Fibroblast of skin of left quadriceps (primary cell): ENCODE data around the gene LMTK2.

Experiments used
- DNase-seq, 2 experiments: peaks; one replicate each; pipeline ENCODE4 v3.0.0-alpha.2; 2013; ENCODE audit warnings: low read depth in 2 of 2

LMTK2 gene

DNA sequence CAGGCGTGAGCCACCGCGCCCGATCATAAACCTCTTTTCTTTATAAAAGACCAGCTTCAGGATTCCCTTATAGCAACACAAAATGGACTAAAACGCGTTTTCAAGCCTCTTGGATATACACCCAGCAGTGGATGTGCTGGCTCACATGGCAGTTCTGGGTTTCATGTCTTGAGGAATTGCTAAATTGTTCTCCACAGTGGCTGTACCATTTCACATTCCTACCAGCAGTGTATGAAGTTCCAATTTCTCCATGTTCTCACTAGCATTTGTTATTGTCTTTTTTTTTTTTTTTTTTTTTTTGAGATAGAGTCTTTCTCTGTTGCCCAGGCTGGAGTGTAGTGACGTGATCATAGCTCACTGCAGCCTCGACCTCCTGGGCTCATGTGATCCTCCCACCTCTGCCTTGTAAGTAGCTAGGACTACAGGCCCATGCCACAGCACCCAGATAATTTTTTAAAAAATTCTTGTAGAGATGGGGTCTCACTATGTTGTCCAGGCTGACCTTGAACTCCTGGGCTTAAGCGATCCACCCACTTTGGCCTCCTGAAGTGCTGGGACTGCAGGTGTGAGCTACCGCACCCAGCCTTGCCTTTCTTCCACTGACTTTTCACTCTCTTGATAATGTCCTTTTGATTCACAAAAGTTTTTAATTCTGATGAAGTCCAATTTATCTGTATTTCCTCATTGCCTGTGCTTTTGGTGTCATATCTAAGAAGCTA, 127.9 kb downstream of the LMTK2 start:
- DNase-seq, result no peak

DNA sequence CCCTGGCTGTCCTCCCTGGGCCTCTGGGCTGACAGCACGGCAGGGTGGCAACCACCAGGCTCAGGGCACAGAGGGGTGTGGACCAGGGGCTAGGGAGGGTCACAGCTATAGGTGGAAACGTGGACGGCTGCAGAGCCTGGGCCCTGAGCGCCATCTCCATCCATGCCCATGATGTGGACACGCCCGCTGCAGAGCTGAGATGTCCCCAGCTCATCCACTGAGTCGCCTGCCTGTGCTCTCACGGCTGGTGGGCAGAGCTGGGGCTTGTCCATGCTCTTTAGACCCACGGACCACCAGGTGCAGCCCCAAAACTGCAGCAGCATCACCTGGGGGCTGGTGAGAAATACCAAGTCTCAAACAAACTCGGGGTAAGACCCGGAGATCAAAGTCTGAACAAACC, 129.2 kb downstream of the LMTK2 start:
- DNase-seq, result no peak

DNA sequence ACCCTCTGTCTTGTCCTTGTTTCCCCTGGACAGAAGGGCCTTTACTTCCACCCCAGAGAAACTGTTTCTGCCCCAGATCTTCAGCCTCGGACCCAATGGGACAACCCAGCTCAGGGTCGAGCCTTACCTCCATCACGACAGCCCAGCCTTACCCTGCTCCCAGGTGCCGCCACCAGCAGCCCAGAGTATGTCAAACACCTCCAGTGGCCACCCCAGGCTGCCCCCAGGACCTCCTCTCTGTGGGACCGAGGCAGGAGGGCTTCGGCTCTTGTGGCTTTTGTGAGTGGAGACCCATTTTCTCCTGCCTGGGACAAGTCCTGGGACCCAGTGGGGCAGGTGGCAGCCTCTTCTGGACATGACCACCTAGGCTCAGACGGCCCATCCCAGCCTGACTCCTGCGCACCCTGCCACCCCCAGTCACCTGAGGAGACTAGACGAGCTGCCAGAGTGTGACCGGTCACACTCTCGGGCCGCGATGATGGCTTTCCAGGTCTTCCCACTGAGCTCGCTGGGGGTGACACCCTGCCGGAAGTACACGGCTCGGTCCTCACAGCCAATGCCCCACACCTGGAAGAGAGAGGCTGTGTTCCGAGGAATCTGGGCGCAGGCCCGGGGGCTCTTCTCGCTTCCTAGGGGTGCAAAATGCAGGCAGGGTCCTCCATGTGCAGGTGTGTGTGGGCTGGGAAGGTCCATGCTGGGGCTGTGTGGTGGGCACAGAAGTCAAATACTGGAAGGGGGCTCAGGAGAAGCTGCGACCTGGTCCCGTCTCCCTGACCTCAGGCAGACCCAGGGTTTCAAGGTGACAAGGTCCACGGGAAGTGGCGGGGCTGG, 129.9 kb downstream of the LMTK2 start:
- DNase-seq, result no peak

DNA sequence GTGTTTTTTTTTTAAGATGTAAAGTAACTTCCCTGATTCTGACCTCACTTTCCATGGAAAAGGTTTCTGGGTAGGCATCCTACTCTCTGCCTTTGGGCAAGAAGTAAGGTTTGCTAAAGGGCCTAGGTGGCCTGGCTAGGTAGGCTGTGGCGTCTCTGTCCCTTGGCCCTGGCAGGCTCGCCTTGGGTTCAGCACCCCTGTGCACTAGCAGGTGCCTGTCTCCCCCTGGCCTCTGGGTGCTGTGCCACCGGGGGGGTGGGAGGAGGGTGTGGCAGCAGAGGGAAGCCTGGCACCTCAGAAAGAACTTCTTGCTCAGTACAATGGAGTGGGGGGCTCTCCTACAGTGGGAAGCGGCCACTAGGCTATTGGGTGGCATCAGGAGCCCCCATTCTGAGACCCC, 131.4 kb downstream of the LMTK2 start:
- no peak for DNase-seq

GRCh38 chr7:98238976-98239375, 132.3 kb downstream of the LMTK2 start:
- DNase-seq, result no peak

- DNase-seq, result no peak
These were observed 134.5 kb downstream of the LMTK2 start for GRCh38 chr7:98240961-98241673.

- DNase-seq, result no peak
These were observed 135.1 kb downstream of the LMTK2 start for GRCh38 chr7:98241674-98242241.

DNA sequence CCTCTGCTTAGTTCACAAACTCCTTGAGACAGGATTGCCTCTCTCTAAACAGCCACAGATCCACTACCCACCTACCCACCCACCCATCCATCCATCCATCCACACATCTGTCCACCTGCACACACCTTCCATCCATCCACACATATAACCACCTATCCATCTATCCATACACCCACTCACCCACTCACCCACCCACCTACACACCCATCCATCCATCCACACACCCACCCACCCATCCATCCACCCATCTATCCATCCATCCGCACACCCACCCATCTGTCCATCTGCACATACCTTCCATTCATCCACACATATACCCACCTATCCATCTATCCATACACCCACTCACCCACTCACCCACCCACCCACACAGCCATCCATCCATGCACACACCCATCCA, 135.7 kb downstream of the LMTK2 start:
- no peak for DNase-seq

DNA sequence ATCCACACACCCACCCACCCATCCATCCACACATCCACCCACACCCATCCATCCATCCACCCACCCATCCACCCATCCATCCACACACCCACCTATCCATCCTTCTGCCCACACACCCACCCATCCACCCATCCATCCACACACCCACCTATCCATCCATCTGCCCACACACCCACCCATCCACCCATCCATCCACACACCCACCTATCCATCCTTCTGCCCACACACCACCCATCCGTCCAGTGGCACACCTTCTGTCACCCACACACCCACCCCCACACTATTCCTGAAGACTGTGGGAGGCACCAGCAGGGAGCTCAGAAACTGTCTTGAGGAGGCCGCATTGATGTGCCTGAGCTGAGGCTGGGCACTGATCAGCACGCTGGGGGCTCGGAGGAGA, 136.3 kb downstream of the LMTK2 start:
- DNase-seq, result no peak

DNA sequence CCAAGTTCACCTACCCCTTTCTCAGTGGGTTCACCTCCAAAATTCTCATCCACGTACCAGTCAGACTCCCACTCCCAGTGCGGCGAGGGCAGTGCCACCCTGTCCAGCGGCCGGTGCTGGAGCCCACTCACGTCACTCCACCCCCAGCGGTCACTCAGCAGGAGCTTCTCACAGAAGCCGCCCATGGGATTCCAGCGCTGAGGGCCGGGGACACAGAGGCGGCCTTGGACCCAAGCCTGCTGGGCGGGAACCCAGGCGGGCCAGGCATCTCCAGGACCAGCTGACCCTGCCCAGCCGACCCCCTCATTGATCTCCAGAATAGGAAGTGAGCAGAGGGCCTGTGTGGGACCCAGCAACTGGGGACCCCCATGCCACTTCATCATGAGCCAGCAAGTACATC, 138.2 kb downstream of the LMTK2 start:
- DNase-seq, result no peak

GRCh38 chr7:98248156-98248555, 141.5 kb downstream of the LMTK2 start:
- DNase-seq, result no peak

GRCh38 chr7:98249106-98249505, 142.4 kb downstream of the LMTK2 start:
- no peak for DNase-seq

GRCh38 chr7:98250789-98251188, 144.1 kb downstream of the LMTK2 start:
- no peak for DNase-seq

- no peak for DNase-seq
These were observed 144.6 kb downstream of the LMTK2 start for GRCh38 chr7:98251231-98251600.

DNA sequence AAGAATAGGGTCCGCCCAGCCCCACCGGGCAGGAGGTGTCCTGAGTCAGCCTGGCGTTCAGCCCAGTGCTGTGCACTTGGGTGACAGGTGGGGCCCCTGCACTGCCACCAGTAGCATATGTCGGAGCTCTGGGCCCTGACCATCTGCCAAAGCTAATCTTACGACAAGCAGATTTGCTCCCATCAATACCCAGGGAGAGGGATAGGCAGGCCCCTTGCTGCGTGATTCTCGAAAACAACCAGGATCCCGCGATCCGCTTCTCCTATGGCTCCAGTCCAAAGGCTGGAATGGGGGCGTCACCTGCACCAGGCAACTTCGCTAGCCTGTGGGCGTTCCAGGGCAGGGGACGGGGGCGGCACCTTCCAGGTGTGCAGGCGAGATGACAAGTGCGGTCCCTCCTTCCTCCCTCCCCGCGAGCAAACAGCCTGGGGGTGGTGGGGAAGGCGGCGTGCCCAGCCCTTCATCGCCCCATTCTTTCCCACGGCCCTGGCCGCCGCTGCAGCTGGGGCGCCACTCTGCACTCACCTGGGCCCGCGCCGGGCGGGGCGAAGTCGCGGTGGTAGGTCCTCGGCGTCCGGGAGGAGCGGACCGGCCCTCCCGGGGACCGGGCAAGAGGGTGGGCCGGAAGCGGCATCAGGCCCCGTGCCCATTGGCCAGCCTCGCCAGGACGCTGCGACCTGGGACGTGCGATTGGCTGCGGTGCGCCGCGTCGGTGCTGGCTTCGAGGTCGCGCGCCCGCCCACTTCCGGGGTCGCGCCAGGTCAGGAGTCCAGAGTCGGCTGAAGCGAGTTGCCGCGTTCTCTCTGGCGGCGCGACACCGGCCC, 145.2 kb downstream of the LMTK2 start, which contains the start of gene TECPR1:
Gene TECPR1, minus strand, starts transcription at position 632 of the 824 bp plus-strand sequence. CDS start 6,086 bp downstream, outside the sequence.
- peak; percentile 50 to 54 for DNase-seq

GRCh38 chr7:98252425-98253054, 145.9 kb downstream of the LMTK2 start:
- no peak for DNase-seq

- no peak for DNase-seq
These were observed 147.9 kb downstream of the LMTK2 start for GRCh38 chr7:98254516-98254915.

DNA sequence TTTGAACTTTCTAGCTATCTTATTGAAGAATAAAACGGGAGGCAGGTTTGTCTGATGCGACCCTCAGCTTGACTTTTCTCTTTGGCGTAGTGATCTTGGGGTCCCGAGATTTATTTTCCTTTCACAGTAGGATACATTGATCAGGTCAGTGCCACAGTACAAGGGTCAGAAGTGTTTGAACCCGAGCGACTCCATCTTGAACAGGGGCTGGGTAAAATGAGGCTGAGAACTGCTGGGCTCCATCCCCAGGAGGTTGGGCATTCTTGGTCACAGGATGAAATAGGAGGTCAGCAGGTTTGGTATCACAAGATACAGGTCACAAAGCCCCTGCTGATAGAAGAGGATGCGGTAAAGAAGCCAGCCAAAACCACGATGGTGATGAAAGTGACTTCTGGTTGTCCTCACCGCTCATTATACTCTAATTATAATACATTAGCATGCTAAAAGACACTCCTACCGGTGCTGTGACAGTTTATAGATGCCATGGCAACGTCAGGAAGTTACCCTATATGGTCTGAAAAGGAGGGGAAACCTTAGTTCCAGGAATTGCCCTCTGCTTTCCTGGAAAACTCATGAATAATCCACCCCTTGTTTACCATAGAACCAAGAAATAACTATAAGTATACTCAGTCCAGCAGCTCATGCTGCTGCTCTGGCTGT, 148.4 kb downstream of the LMTK2 start:
- no peak for DNase-seq

- no peak for DNase-seq
These were observed 149.8 kb downstream of the LMTK2 start for GRCh38 chr7:98256431-98256830.

DNA sequence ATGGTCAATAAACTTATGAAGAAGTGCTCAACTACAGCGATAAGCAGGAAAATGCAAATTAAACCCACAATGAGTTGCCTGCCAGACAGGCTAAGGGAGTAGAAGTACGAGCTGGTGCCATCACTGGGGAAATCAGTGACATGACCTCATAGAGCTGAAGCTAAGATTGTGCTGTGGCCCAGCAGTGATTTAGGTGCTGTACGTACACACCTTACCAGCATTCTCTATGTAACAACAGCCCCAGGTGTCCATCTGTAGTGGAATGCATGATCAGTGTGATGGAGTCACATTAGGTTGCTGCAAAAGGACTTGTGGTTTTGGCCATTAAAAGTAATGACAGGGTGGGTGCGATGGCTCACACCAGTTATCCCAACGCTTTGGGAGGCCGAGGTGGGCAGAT, 151.0 kb downstream of the LMTK2 start:
- DNase-seq, result no peak
